Activated naive CD8-positive, alpha-beta T cell treated with anti-CD3 and anti-CD28 coated beads, Interleukin-2, amount 50 U/mL, for 24 hours (primary cell): ENCODE measurements around the gene RNF14.

Experiments
- ATAC-seq: fragments of 150-1000 bp; cut with Tn5 transposase; one replicate; pipeline ENCODE4 v1.10.0; 2021
- DNase-seq: peaks from one replicate; pipeline ENCODE4 v3.0.0; 2021
- H3K27ac Mint-ChIP-seq: one replicate; pipeline ENCODE4 v1.8.0; 2021; ENCODE audit warnings: mild to moderate bottlenecking, mixed read lengths
- H3K27me3 Mint-ChIP-seq: one replicate; pipeline ENCODE4 v1.8.0; 2021; ENCODE audit warnings: mixed read lengths
- H3K36me3 Mint-ChIP-seq: one replicate; pipeline ENCODE4 v1.8.0; 2021; ENCODE audit warnings: low read depth, mixed read lengths
- H3K4me1 Mint-ChIP-seq: one replicate; pipeline ENCODE4 v1.8.0; 2021; ENCODE audit warnings: mixed read lengths
- H3K4me3 Mint-ChIP-seq: one replicate; pipeline ENCODE4 v1.8.0; 2021; ENCODE audit warnings: mild to moderate bottlenecking, moderate library complexity, mixed read lengths
- H3K9me3 Mint-ChIP-seq: one replicate; pipeline ENCODE4 v1.8.0; 2021; ENCODE audit warnings: mixed read lengths

RNF14 gene

GRCh38 chr5:141940695-141941271 lies 28.1 kb upstream of the RNF14 start:
- no peak overlapping the region for H3K27ac Mint-ChIP-seq
- no peak for DNase-seq
- H3K9me3 Mint-ChIP-seq, result no peaks in the 10 kb centered on the region

GRCh38 chr5:141941307-141941706 lies 27.6 kb upstream of the RNF14 start:
- ATAC-seq (no peak), DNase-seq (no peak)
- no peak overlapping the region for H3K4me3 Mint-ChIP-seq
- H3K27me3 Mint-ChIP-seq, result no peaks in the 10 kb centered on the region
- no peaks in the 10 kb centered on the region for H3K4me1 Mint-ChIP-seq
- H3K9me3 Mint-ChIP-seq, result no peaks in the 10 kb centered on the region
- H3K27ac Mint-ChIP-seq, result no peak overlapping the region
- peaks cover 6% of the 10 kb centered on the region for H3K36me3 Mint-ChIP-seq

More at GRCh38 chr5:141940695-141941271, 28.1 kb upstream of the RNF14 start:
- no peak overlapping the region for H3K4me3 Mint-ChIP-seq
- no peaks in the 10 kb centered on the region for H3K27me3 Mint-ChIP-seq
- peaks cover 9% of the 10 kb centered on the region for H3K36me3 Mint-ChIP-seq
- ATAC-seq, result peak; percentile 21
- H3K4me1 Mint-ChIP-seq, result no peaks in the 10 kb centered on the region

- H3K27ac Mint-ChIP-seq, result no peak overlapping the region
- no peak overlapping the region for H3K4me3 Mint-ChIP-seq
- H3K4me1 Mint-ChIP-seq, result no peaks in the 10 kb centered on the region
- H3K9me3 Mint-ChIP-seq, result no peaks in the 10 kb centered on the region
- DNase-seq (no peak), ATAC-seq (no peak)
- H3K27me3 Mint-ChIP-seq, result no peaks in the 10 kb centered on the region
- peaks cover 6% of the 10 kb centered on the region for H3K36me3 Mint-ChIP-seq
Observed at GRCh38 chr5:141941779-141942178, 27.1 kb upstream of the RNF14 start.

- Mint-ChIP-seq H3K27ac (no peak overlapping the region), H3K27me3 (no peaks in the 10 kb centered on the region), H3K4me3 (no peak overlapping the region), H3K9me3 (no peaks in the 10 kb centered on the region), H3K4me1 (no peaks in the 10 kb centered on the region), H3K36me3 (peaks cover 6% of the 10 kb centered on the region)
- ATAC-seq (no peak), DNase-seq (no peak)
Observed at GRCh38 chr5:141942185-141942857, 26.6 kb upstream of the RNF14 start.

- Mint-ChIP-seq H3K27ac (no peak overlapping the region), H3K4me1 (no peaks in the 10 kb centered on the region), H3K4me3 (no peak overlapping the region), H3K27me3 (no peaks in the 10 kb centered on the region), H3K36me3 (peaks cover 3% of the 10 kb centered on the region), H3K9me3 (no peaks in the 10 kb centered on the region)
- ATAC-seq (no peak), DNase-seq (no peak)
Observed at GRCh38 chr5:141944076-141944475, 24.8 kb upstream of the RNF14 start.

- ATAC-seq (no peak), DNase-seq (no peak)
- H3K4me1 Mint-ChIP-seq, result no peaks in the 10 kb centered on the region
- no peaks in the 10 kb centered on the region for H3K36me3 Mint-ChIP-seq
- no peak overlapping the region for H3K27ac Mint-ChIP-seq
- H3K4me3 Mint-ChIP-seq, result no peak overlapping the region
- H3K9me3 Mint-ChIP-seq, result no peaks in the 10 kb centered on the region
- no peaks in the 10 kb centered on the region for H3K27me3 Mint-ChIP-seq
Observed at GRCh38 chr5:141945511-141946051, 23.3 kb upstream of the RNF14 start.

- ATAC-seq, result no peak
- Mint-ChIP-seq H3K27me3 (no peaks in the 10 kb centered on the region), H3K4me1 (peaks cover 8% of the 10 kb centered on the region), H3K4me3 (no peak overlapping the region), H3K9me3 (no peaks in the 10 kb centered on the region), H3K27ac (no peak overlapping the region), H3K36me3 (no peaks in the 10 kb centered on the region)
- DNase-seq, result no peak
Observed at GRCh38 chr5:141947316-141947715, 21.6 kb upstream of the RNF14 start.

GRCh38 chr5:141948812-141949211 lies 20.1 kb upstream of the RNF14 start:
- H3K4me3 Mint-ChIP-seq, result no peak overlapping the region
- H3K27ac Mint-ChIP-seq, result no peak overlapping the region
- no peaks in the 10 kb centered on the region for H3K36me3 Mint-ChIP-seq
- H3K27me3 Mint-ChIP-seq, result no peaks in the 10 kb centered on the region
- H3K9me3 Mint-ChIP-seq, result no peaks in the 10 kb centered on the region
- no peak for DNase-seq
- ATAC-seq, result no peak
- peaks cover 8% of the 10 kb centered on the region for H3K4me1 Mint-ChIP-seq

- H3K27ac Mint-ChIP-seq, result no peak overlapping the region
- no peaks in the 10 kb centered on the region for H3K9me3 Mint-ChIP-seq
- no peaks in the 10 kb centered on the region for H3K27me3 Mint-ChIP-seq
- H3K4me3 Mint-ChIP-seq, result no peak overlapping the region
- peaks cover 8% of the 10 kb centered on the region for H3K4me1 Mint-ChIP-seq
- ATAC-seq, result no peak
- H3K36me3 Mint-ChIP-seq, result no peaks in the 10 kb centered on the region
- DNase-seq, result no peak
Observed at GRCh38 chr5:141949511-141949910, 19.4 kb upstream of the RNF14 start.

GRCh38 chr5:141950207-141951005 lies 18.5 kb upstream of the RNF14 start:
- no peaks in the 10 kb centered on the region for H3K9me3 Mint-ChIP-seq
- H3K27ac Mint-ChIP-seq, result no peak overlapping the region
- no peak overlapping the region for H3K4me3 Mint-ChIP-seq
- H3K36me3 Mint-ChIP-seq, result no peaks in the 10 kb centered on the region
- no peaks in the 10 kb centered on the region for H3K27me3 Mint-ChIP-seq
- ATAC-seq (peak; percentile 48), DNase-seq (no peak)
- peaks cover 8% of the 10 kb centered on the region for H3K4me1 Mint-ChIP-seq

GRCh38 chr5:141951332-141951781 lies 17.5 kb upstream of the RNF14 start:
- no peaks in the 10 kb centered on the region for H3K9me3 Mint-ChIP-seq
- no peak overlapping the region for H3K27ac Mint-ChIP-seq
- no peaks in the 10 kb centered on the region for H3K27me3 Mint-ChIP-seq
- peaks cover 8% of the 10 kb centered on the region for H3K4me1 Mint-ChIP-seq
- no peak overlapping the region for H3K4me3 Mint-ChIP-seq
- ATAC-seq (peak; percentile 77), DNase-seq (peak; percentile 38)
- H3K36me3 Mint-ChIP-seq, result no peaks in the 10 kb centered on the region

GRCh38 chr5:141952020-141952419 lies 16.9 kb upstream of the RNF14 start:
- no peaks in the 10 kb centered on the region for H3K27me3 Mint-ChIP-seq
- ATAC-seq (no peak), DNase-seq (no peak)
- H3K4me3 Mint-ChIP-seq, result no peak overlapping the region
- H3K9me3 Mint-ChIP-seq, result no peaks in the 10 kb centered on the region
- H3K27ac Mint-ChIP-seq, result no peak overlapping the region
- H3K4me1 Mint-ChIP-seq, result peaks cover 8% of the 10 kb centered on the region
- H3K36me3 Mint-ChIP-seq, result no peaks in the 10 kb centered on the region

GRCh38 chr5:141954194-141954593 lies 14.7 kb upstream of the RNF14 start:
- no peak for ATAC-seq
- DNase-seq, result no peak
- Mint-ChIP-seq H3K4me3 (no peak overlapping the region), H3K4me1 (peaks cover 25% of the 10 kb centered on the region), H3K9me3 (no peaks in the 10 kb centered on the region), H3K36me3 (no peaks in the 10 kb centered on the region), H3K27me3 (no peaks in the 10 kb centered on the region), H3K27ac (no peak overlapping the region)

GRCh38 chr5:141957367-141957996 lies 11.4 kb upstream of the RNF14 start:
- Mint-ChIP-seq H3K27me3 (no peaks in the 10 kb centered on the region), H3K4me3 (peak overlapping the region; percentile 77), H3K4me1 (peaks cover 36% of the 10 kb centered on the region), H3K9me3 (no peaks in the 10 kb centered on the region), H3K27ac (peak overlapping the region; percentile 81), H3K36me3 (no peaks in the 10 kb centered on the region)
- no peak for DNase-seq
- no peak for ATAC-seq
